Medulla oblongata (tissue), 1 donor: Measurements from ENCODE around the gene FXYD5.
A peak's percentile ranks its signal among the peaks of the same experiment; 100 is the strongest.
"Not testable (repeated sequence)": the region's sequence is repeated elsewhere in the genome, so short reads cannot be mapped to it uniquely, and the experiment has no call there.

Source experiments
- DNase-seq: peaks from one replicate; pipeline ENCODE4 v3.0.0-alpha.2; 2015; ENCODE audit errors: extremely low spot score

The FXYD5 gene

DNA sequence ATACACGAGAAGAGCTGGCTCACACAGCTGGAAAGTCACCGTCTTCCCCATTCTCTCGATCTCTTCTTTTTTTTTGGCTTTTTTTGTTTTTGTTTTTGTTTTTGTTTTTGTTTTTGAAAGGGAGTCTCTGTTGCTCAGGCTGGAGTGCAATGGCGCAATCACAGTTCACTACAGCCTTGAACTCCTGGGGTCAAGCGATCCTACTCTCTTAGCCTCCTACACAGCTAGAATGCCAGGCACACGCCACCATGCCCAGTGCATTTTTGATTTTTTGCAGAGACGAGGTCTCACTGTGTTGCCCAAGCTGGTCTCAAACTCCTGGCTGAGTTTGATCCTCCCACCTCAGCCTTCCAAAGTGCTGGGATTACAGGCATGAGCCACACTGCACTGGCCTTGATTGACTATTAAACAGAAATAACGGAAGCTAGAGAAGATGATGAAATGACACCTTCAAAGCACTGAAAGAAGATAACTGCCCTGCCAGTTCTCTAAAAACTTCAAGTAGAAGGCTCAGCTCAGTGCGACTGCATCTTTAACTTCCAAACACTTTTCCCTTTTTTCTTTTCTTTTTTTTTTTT is 34.9 kb upstream of the FXYD5 start:
- no peak for DNase-seq

DNA sequence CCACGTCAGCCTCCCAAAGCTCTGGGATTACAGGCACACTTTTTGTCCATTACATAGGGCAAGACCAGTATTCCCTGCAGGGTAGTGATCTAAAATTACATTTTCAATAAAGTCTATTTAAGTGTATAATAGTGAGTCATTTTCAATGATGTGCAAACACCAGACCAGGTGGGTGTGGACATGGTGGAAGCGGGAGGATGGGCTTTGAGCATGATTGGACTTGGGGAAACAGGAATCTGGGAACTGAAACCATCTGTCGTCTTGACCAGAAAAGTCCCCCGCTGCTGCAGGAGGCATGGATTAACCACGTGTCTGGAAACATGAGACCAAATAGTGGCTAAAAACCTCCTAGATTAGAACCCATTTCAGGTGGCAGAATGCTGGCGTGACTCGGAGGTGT is 34.0 kb upstream of the FXYD5 start:
- DNase-seq = peak; percentile 76

GRCh38 chr19:35120898-35121297 is 33.6 kb upstream of the FXYD5 start:
- no peak for DNase-seq

DNA sequence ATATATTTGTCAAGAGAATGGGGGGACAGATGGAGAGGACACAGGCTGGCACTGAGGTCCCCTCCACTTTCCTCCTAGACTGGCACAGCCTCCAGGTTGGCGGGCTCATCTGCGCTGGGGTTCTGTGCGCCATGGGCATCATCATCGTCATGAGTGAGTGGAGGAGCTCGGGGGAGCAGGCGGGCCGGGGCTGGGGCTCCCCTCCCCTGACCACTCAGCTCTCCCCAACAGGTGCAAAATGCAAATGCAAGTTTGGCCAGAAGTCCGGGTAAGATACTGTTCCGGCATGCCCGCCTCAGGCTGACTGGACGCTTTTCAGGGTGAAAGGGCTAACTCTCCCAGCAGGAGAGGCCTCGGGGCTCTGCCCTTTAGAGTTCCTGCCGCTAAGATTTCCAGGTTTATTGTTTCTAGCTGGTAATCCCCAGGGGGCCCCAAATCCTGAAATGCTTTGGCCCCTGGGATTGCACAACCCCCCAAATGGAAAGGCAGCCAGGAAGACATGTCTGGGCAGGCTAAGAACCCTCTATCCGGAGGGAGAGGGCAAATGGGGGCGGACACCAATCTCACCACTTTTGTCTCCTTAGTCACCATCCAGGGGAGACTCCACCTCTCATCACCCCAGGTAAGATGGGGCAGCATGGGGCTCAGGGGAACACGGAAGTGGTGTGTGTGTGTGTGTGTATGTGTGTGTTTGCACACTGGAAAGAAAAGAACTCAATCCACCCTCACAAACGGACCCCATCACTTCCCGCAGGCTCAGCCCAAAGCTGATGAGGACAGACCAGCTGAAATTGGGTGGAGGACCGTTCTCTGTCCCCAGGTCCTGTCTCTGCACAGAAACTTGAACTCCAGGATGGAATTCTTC is 31.6 kb upstream of the FXYD5 start:
- DNase-seq = no peak

DNA sequence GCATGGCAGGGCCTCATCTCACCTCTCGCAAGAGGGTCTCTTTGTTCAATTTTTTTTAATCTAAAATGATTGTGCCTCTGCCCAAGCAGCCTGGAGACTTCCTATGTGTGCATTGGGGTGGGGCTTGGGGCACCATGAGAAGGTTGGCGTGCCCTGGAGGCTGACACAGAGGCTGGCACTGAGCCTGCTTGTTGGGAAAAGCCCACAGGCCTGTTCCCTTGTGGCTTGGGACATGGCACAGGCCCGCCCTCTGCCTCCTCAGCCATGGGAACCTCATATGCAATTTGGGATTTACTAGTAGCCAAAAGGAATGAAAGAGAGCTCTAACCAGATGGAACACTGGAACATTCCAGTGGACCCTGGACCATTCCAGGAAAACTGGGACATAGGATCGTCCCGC is 31.0 kb upstream of the FXYD5 start:
- DNase-seq = peak; percentile 60

DNA sequence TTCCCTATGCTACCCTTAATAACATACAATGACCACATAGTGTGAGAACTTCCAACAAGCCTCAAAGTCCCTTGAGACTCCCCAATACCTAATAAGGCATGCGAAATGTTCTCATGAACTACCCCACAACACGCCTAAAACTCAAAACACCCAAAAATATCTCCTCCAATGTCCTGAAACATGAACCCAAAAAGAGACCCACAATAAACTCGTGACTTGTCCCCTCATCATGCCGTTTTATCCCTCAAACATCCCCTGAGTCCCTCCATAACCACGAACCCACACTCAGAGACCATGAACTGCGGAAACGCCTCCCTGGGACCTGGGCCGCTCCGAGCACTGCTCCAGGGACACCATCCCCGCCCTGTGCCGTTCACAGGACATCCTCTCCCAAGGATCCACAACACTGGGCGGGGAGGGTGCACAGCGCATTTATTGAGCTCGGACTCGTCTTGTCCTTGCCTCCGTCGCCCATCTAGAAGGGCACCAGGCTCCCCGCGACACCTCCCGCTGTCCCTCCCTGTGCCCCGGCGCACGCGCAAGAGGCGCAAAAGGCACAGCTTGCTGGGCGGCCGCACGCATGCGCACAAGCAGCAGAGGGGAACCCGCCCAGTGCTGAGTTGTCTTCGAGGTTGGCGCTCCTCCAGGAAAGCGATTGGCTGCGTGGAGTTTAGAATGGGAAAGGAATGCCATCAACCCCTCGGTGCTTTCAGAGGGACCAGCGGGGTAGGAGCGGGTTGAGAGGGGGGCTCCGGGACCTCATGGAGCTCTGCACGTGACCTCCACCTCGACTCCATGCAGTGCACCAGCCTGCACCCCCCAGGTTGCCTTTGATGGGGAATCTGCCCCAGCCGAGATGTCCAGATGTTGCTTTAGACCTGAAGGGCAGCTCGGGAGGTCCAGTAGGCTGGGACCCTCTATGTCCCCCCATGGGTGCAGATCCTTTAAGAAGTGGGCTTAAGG is 30.2 kb upstream of the FXYD5 start:
- DNase-seq = peak; percentile 98

- no peak for DNase-seq
Measured at GRCh38 chr19:35125270-35125717, 29.2 kb upstream of the FXYD5 start.

GRCh38 chr19:35125749-35126623 is 28.5 kb upstream of the FXYD5 start:
- no peak for DNase-seq

GRCh38 chr19:35126624-35126959 is 27.9 kb upstream of the FXYD5 start:
- DNase-seq = peak; percentile 76

DNA sequence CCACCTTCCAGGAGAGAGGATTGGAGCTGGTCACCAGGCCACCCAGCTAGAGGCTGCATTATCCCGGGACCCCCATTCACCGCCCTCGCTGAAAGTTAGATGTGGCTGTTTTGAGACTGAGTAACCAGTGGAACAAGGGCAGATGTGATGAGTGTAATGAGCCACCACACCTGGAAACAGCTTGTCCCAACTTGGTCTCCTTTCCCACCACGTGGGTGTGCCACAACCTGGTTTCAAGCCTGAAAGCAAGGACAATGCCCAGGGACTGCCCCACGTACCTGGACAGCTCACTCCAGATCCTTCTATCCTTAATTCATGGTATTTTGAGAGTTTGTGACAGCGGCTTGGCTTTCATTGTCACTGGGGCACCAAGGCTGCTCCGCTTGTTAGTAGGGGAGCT is 26.7 kb upstream of the FXYD5 start:
- DNase-seq = no peak

GRCh38 chr19:35128398-35129057 is 26.0 kb upstream of the FXYD5 start:
- no peak for DNase-seq

DNA sequence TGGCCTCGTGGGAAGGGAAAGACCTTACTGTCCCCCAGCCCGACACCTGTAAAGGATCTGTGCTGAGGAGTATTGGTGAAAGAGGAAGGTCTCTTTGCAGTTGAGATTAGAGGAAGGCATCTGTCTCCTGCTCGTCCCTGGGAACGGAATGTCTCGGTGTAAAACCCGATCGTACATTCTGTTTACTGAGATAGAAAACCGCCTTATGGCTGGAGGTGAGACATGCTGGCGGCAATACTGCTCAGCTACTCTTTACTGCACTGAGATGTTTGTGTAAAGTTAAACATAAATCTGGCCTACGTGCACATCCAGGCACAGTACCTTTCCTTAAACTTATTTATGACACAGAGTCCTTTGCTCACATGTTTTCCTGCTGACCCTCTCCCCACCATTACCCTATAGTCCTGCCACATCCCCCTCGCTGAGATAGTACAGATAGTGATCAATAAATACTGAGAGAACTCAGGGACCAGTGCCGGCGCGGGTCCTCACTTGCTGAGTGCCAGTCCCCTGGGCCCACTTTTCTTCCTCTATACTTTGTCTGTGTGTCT is 24.7 kb upstream of the FXYD5 start:
- DNase-seq = not testable (repeated sequence)

- no peak for DNase-seq
Measured at GRCh38 chr19:35130761-35131720, 23.5 kb upstream of the FXYD5 start.

- DNase-seq = no peak
Measured at GRCh38 chr19:35132254-35132653, 22.3 kb upstream of the FXYD5 start.

GRCh38 chr19:35133826-35134225 is 20.7 kb upstream of the FXYD5 start:
- DNase-seq = no peak

DNA sequence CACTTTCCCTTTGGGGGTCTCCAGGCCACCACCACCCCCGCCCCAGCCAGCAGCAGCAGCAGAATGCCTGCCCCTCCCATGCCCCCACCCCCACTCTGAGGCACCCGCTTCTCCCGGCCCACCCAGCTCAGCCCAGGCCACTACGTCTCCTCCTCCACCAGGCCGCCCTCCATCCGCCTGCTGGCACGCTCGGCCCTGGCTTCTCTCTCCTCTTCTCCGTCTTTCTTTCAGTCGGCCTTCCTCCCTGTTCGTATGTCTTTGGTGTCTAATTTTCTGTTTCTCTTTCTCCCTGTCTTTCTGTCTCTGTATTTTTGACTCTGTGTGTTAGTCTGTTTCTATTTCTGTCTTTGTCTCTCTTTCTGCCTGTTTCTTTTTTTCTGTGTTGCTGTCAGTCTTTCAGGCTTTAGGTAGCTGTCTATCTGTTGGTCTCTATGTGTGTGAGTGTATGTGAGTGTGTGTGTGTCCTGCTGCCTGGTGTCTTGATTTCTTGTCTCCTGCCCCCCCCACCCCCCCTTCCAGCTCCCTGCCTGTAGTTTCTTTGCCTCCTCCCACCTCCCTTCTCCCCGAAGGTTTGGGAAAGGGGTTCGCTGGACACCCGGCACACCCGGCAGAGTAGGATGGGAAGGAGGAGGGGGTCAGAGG is 19.8 kb upstream of the FXYD5 start, which contains the start of gene LGI4:
TSS of gene LGI4 (minus strand) at position 459 of the 642 bp plus-strand sequence. CDS start at position 80, 379 bp downstream.
- no peak for DNase-seq

DNA sequence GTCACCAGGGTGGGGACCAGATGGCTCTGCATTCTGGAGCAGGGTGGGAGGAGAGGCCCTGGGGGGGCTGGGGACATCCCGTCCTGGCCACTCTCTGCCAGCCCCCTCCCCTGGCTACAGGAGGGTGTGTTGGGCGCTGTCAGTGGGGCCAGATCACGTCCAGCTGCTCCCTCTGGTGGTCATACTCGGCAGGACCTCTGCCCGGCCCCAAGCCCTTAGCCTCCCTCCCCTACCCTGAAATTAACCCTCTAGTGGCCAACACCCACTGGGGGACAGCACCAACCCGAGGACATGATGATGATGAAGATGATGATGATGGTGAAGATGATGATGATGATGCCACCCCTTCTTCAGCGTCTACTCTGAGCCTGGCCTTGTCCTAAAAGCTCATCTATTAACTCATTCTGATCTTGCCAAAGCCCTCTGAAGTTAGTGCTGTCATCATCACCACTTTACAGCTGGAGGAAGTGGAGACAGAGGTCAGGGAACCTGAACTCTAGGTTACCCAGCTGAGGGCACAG is 19.1 kb upstream of the FXYD5 start:
- peak; percentile 89 for DNase-seq

DNA sequence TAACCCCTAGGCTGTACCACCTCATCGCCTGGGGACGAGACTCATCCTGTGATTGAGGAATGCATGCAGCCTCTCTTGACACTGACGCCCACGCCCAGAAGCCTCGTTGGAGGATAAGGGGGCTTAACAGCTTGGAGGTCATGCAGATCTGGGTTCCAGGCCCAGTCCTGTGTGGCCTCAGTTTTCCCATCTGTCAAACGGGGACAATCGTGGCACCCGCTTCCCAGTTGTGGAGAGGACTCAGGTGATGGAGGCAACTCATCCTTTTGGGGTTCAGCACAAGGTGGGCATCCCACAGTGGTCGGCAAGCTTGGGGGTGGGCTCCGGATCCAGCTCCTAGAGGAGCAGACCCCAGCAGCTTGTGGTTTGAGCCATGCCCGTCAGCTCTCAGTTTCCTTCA is 18.3 kb upstream of the FXYD5 start:
- DNase-seq = no peak
